Activated CD4-positive, alpha-beta T cell treated with anti-CD3 and anti-CD28 coated beads for 4 hours (primary cell): ENCODE measurements around the gene PGAP1.
"Not testable (repeated sequence)": the region's sequence is repeated elsewhere in the genome, so short reads cannot be mapped to it uniquely, and the experiment has no call there.

ENCODE experiments used
- DNase-seq, 2 donors: peaks; one replicate each; pipeline ENCODE4 v3.0.0-alpha.2; 2020

The PGAP1 gene

DNA sequence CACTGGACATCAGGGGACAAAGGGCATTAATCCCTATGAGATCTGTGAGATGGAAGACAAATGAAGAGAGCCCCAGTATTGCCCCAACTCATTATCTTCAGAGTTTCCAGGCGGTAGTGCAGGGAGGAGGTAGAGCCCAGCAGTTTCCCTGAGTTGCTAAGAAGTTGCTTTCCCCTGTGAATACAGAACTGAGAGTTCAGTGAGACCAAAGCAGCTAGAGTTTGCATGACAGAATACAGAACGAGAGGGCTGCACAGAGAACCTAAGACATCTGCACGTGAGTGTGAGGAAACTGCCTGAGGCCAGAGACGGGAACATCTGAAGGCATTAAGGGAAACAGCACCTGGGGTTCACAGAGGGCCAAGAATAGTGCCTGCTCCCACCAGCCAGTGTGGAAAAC is 18.1 kb upstream of the PGAP1 start:
- no peak for DNase-seq

GRCh38 chr2:196941398-196942078 is 15.0 kb upstream of the PGAP1 start:
- DNase-seq, result no peak

- no peak for DNase-seq
These were observed 12.9 kb upstream of the PGAP1 start for GRCh38 chr2:196939371-196939770.

- DNase-seq, result no peak
These were observed 8.9 kb upstream of the PGAP1 start for GRCh38 chr2:196935432-196935831.

DNA sequence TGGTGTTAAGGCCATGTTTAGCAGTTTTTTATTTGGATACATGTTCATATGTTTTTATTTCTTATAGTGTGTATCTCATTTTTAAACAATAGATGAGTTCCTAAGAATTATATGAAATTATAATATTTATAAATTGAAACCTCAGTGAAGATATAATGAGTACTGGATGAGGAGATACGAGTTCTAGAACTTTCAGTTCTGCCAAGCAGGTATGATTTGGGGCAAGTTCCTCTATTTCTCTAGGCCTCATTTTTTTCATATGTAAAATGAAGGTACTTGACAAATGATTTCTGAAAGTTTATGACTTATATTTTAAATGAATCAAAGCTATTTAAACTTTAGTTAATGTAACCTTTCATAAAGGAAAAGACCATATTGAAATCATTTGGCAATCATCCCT is 8.2 kb upstream of the PGAP1 start:
- DNase-seq, result no peak

GRCh38 chr2:196931555-196931954 is 5.0 kb upstream of the PGAP1 start:
- no peak for DNase-seq

- peak; percentile 65 to 72 for DNase-seq
These were observed 1.1 kb upstream of the PGAP1 start for GRCh38 chr2:196927376-196928225.

- DNase-seq, result peak; percentile 13 to 20
These were observed 542 bp downstream of the PGAP1 start for GRCh38 chr2:196925768-196926561.

GRCh38 chr2:196925051-196925767 is 1.3 kb downstream of the PGAP1 start:
- DNase-seq, result no peak

- no peak for DNase-seq
These were observed 2.5 kb downstream of the PGAP1 start for GRCh38 chr2:196924051-196924450.

DNA sequence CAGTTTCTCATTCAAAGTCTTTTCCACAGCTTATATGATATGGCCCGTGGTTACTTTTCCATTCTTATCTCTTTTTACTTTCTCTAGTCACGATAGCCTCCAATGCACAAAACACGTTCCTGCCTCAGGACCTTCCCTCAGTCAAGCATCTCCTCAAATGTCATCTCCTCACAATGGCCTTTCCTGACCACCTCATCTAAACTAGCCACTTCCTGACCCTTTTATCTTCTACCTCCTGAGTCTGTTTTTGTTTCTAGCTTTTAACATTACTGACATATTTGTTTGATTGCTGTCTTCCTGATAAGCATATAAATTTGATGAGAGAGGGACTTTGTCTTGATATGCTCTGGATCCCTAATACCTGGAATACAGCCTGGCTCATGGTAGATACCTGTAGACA is 7.6 kb downstream of the PGAP1 start:
- no peak for DNase-seq

DNA sequence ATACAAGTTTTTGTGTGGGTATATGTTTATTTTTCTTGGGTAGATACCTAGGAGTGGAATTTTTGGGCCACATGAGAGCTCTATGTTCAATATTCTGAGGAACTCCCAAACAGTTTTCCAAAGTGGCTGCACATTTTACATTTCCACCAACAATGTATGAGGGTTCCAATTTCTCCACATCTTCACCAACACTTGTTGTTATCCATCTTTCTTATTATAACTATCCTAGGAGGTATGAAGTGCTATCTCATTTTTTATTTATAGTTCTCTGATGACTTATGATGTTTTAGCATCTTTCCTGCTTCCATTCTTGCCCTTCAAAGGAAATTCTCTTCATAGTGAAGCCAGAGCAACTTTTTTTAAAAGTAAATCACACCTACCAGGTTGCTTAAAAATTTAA is 8.7 kb downstream of the PGAP1 start:
- DNase-seq, result no peak

- DNase-seq, result no peak
These were observed 10.9 kb downstream of the PGAP1 start for GRCh38 chr2:196915507-196916189.

GRCh38 chr2:196914867-196915460 is 11.5 kb downstream of the PGAP1 start:
- DNase-seq, result peak; percentile 26 to 38

DNA sequence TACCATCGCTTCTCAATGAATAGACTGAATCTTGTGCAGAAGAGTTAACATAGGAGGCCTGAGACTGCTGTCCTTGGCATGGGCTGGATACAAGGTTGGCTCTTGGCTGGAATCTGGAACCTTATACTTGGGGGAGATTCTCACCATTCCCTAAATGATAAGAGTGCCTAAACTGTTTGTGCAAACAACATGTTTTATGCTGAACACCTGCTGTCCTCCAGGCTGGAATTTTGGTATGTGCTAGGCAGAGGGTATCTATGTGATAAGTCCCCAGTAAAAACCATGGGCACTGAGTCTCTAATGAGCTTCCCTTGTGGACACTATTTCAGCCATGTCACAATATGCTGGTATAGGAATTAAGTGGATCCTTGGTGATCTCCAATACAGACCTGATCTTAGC is 12.8 kb downstream of the PGAP1 start:
- DNase-seq, result no peak

DNA sequence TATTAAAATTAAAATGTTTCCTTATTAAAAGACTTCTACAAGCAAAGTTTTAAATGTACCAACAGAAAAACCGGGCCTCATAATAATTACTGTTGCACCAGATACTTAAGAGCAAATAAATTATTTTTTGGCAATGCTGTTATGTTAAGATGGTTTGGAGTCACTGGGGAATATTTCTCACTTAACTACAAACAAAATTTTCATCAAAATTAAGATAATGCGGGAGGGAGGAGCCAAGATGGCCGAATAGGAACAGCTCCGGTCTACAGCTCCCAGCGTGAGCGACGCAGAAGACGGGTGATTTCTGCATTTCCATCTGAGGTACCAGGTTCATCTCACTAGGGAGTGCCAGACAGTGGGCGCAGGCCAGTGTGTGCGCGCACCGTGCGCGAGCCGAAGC is 21.1 kb downstream of the PGAP1 start:
- not testable (repeated sequence) for DNase-seq

DNA sequence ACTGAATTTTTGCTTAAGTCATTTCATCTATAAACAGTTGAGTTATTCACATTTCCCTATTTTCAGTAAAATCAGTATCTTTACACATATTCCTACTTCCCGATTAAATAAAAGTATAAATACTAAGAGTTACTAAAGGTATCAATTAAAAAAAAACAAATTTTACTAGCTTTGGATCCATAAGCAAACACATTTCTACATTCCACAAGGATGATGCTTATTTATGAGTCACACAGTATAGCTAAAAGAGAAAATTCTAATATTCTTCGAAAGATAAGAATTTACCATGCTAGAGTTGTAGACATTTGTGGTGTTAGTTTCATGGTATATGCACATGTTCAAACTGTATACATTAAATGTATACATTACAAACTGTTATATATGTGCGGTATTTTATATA is 23.7 kb downstream of the PGAP1 start:
- DNase-seq, result no peak

- DNase-seq, result no peak
These were observed 25.7 kb downstream of the PGAP1 start for GRCh38 chr2:196900843-196901242.

GRCh38 chr2:196899976-196900375 is 26.5 kb downstream of the PGAP1 start:
- DNase-seq, result no peak

GRCh38 chr2:196891136-196891535 is 35.4 kb downstream of the PGAP1 start:
- DNase-seq, result no peak

GRCh38 chr2:196887431-196887830 is 39.1 kb downstream of the PGAP1 start:
- no peak for DNase-seq

- DNase-seq, result no peak
These were observed 42.1 kb downstream of the PGAP1 start for GRCh38 chr2:196884368-196884767.
